ENCODE data around the gene SOBP.

- TF ChIP-seq CTCF (optimal IDR thresholded peaks at IDR 0.05 in 1 of 3, IDR thresholded peaks at IDR 0.05 in 1 of 3, conservative IDR thresholded peaks at IDR 0.05 in 1 of 3; ENCODE audit: extremely low read depth in 1 of 3, insufficient read depth in 2 of 3, low read length in 3 of 3) (no peak), EZH2 (IDR thresholded peaks at IDR 0.05; ENCODE audit: low read length) (no peak)
These were observed 55.8 kb downstream of the SOBP start for GRCh38 chr6:107545763-107546162.
